ENCODE measurements around the gene MFRP.
A peak's percentile ranks its signal among the peaks of the same experiment; 100 is the strongest.

The MFRP gene

DNA sequence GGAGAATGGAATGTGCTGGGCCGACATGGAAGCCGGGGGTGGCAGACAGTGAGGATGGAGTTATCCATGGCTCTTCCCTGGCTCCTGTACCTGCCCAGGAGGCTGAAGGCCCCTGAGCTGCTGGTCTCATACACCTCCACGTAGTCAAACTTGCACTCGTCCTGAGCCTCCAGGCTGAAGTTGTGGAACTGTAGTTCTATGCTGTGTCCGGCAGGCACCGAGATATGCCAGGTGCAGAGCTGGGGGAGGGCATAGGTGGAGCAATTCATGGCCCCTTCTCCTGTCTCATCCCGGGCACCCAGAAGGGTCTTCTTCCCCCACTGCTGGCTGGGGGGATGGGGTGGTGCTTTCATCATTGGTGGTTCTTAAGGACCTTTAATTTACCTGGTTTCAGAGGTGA, 2.8 kb downstream of the MFRP start:
- DNase-seq (ENCODE audit: low read depth): no peak
- no peak for TF ChIP-seq CTCF (IDR thresholded peaks at IDR 0.05; ENCODE audit: insufficient read depth, low read depth, low read length, missing control alignments)
- H3K4me3 ChIP-seq (ENCODE audit: low read length): no peak overlapping the region

DNA sequence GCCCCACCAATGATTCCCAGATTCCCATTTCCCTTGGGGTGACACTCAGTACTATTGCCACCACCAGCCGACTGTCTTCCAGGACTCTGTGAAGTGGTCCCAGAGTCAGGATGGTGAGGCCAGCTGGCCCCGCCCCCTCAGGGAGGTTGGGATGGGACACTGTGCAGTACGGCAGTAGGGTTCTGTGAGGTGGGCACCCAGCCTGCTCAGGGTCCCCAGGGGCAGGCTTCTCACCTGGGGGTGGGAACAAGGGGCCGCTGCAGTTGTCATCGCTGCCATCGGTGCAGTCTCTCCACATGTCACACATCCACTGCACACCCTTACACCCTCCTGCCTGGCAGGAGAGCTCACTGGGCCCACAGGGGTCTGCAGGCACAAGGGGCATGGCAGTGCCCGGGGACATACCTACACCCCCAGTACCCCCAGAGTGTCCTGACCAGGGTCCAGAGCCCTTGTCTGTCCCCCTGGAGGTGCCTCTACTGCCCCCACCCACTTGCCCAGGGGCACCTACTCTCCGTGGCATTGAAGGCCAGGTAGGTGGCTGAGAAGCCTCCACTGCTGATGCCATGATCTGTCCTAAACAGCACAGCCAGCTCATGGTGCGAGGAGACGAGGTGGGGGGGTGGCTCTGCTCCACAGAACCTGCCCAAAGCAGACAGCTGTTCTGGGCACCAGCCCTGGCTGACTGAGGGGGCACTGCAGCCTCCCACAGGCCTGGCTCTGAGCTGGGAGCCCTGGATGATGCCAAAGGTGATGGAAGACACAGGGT, 4.0 kb downstream of the MFRP start:
- no peak for TF ChIP-seq CTCF (IDR thresholded peaks at IDR 0.05; ENCODE audit: insufficient read depth, low read depth, low read length, missing control alignments)
- no peak overlapping the region for H3K4me3 ChIP-seq (ENCODE audit: low read length)
- no peak for DNase-seq (ENCODE audit: low read depth)

DNA sequence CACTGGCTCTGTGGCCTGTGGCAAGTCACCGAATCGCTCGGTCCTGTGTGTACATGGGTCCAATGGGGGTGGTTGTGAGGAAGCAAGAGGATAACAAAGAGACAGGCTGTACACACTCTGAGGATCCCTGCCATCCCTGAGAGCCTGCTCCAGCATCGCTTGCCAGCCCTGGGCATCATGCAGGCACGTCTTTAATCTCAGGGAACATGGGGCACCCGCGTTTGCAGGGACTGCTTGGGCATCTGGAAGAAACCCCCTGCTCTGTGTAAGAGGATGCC, 4.5 kb downstream of the MFRP start:
- H3K4me3 ChIP-seq (ENCODE audit: low read length): no peak overlapping the region
- TF ChIP-seq CTCF (IDR thresholded peaks at IDR 0.05; ENCODE audit: insufficient read depth, low read depth, low read length, missing control alignments): no peak
- DNase-seq (ENCODE audit: low read depth): no peak

DNA sequence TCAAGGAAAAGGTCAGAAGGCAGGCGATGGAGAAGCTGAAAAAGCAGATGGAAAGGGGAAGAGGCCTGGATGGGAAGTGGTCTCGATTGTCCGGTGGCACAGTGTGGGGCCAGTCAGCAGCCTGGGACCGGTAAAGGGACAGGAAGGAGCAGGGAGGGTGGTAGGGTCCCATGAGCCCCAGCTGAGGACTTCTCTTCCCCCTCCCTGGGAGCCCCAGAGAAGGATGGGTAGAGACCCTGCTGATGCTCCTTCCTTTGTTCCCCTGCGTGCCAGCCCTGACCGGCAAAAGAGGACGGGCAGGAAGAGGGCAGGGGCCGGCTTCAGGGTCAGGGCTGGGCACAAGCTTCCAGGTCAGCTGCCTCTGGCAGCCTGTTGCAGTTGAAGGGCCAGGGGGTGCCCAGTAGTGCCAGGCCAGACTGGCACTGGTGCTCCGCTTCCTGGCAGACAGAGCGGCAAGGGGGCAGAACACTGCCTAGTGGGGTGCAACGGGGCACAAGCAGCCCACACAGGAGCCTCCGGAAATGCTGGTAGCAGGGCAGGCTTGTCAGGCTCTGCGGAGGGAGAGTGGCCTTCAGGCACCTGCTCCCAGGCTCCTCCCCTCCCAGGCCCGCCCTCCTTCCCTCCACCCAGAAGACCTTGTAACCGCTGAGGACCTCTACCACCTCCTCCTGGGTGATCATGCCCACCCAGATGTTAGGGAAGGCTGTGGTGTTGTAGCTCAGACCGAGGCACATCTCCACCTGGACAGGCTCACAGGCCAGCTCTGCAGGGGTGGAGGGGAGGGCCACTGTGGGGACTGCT, 5.1 kb downstream of the MFRP start:
- TF ChIP-seq CTCF (IDR thresholded peaks at IDR 0.05; ENCODE audit: insufficient read depth, low read depth, low read length, missing control alignments): no peak
- no peak for DNase-seq (ENCODE audit: low read depth)
- no peak overlapping the region for H3K4me3 ChIP-seq (ENCODE audit: low read length)

GRCh38 chr11:119340335-119341221, 5.9 kb downstream of the MFRP start, which contains the start of gene C1QTNF5:
Gene C1QTNF5, minus strand, starts transcription at chr11:119340883. Its CDS starts 486 bp downstream, at chr11:119340397.
- H3K4me3 ChIP-seq (ENCODE audit: low read length): peak within 1 kb of the TSS; percentile 3
- no peak for TF ChIP-seq CTCF (IDR thresholded peaks at IDR 0.05; ENCODE audit: insufficient read depth, low read depth, low read length, missing control alignments)
- DNase-seq (ENCODE audit: low read depth): no peak

DNA sequence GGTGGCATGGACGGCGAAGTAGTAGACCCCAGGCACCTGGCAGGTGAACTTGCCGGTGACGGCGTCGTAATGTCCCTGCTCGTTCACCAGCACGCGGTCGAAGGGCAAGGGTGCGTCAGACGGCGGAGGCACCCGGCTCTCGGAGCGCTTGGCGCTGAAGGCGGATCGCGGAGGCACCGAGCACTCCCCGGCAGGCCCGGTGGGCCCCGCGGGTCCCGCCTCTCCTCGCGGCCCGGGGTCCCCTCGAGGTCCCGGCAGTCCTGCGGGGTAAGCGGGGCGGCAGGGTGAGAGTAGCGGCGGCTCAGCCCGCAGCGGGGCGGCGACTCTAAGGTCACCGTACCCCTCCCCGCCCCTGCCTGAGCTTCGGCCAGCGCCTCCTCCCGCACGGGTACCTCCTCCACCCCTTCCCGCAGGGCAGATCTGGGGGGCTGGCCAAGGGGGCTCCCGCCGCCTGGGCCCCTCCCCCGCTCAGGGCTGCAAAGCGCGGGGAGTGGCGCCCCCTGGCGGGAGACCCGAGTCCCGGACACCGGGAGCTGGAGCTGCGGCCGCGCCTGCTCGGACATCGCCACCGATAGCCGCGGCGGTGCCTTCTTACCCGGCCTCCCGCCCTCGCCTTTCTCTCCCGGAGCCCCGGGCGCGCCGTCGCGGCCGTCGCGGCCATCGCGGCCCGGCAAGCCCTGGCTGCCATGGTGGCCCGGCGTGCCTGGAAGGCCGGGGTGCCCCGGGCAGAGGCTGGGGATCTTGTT, 6.7 kb downstream of the MFRP start:
- peak; percentile 40 for TF ChIP-seq CTCF (IDR thresholded peaks at IDR 0.05; ENCODE audit: insufficient read depth, low read depth, low read length, missing control alignments)
- DNase-seq (ENCODE audit: low read depth): peak; percentile 29
- peak overlapping the region; percentile 3 for H3K4me3 ChIP-seq (ENCODE audit: low read length)

All from epithelial cell of esophagus (primary cell).